GM19468 (cell line): Measurements from ENCODE around the gene PLB1.

Experiments
- ATAC-seq: cut with Tn5 transposase; IDR thresholded peaks from one replicate; pipeline ENCODE4 v1.9.1; 2021; ENCODE audit warnings: mild to moderate bottlenecking, moderate library complexity, moderate number of reproducible peaks; ENCODE audit not compliant: unreplicated experiment; ENCODE audit errors: extremely low read depth

PLB1 gene

DNA sequence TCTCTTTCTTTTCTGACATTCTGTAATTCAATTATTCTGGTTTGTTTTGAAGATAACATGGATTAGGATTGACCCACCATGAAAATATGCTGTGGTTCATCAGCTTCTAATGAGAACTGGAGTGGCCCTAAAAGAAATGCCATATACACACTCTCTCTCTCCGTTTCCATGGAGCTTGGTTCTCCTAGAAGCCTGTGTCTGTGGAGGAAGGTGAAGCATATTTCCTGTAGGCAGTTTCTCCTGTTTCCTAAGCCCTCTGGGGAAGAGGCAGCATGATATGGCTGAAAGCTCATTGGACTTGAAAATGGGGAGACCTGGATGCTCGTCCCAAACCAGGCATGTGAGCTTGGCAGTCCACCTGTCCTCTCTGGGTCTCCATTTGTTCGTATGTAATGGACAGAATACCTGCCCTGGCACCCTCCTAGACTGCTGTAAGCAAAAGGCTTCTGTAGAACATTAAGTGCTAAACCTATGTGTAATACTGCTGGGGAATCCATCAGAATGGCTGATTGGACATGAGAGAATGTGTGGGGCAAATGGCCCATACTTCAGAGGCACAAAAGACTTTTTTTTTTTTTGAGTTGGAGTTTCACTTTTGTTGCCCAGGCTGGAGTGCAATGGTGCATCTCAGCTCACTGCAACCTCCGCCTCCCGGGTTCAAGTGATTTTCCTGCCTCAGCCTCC, 180.4 kb downstream of the PLB1 start:
- no peak for ATAC-seq

DNA sequence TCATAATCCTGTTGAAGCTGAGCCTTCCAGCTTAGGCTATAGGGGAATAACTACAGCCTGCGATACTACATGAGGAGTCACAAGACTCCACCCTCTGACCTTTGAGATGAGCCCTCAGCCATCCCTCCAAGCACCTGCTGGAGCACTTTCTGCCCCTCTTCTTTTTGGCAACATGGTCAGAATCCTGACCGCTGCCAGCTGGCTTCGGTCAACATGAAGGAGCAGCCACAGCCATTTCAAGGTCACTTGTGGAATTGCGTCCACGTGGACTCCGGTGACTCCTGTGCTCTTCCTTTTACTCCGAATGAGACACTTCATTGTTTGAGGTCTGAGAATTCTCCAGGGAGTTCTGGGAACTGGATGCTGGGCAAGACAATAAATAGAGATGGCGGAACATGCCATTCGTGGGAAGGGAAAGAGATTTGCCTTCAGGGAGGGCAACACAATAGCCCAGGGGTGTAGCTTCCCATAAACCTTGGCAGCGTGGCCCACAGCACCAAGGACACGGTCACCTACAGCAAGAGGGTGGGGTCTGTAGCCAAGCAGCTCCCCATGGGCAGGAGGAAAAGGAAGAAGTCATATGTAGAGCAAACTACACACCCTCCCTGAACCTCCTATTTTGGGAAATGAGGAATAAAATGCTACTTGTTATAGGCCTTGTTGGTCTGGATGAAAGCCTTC, 182.5 kb downstream of the PLB1 start:
- no peak for ATAC-seq

DNA sequence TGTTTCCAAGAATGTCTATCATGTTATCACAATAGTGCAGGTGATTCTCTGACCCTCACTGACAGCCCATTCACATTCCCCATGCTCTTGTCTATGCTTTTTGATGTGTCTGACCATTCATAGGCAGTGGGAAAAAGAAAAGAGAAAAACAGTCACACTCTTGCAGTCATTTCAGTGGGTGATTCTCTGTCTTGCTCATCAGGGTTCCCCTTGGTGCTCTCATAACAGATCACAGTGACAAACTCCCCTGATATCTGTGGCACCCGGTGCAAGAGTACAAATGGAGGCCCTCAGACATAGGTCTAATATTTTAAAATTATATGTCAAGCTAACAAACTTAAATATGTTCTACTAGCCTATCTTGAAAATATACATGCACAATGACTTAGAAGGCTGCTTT, 183.1 kb downstream of the PLB1 start:
- no peak for ATAC-seq

DNA sequence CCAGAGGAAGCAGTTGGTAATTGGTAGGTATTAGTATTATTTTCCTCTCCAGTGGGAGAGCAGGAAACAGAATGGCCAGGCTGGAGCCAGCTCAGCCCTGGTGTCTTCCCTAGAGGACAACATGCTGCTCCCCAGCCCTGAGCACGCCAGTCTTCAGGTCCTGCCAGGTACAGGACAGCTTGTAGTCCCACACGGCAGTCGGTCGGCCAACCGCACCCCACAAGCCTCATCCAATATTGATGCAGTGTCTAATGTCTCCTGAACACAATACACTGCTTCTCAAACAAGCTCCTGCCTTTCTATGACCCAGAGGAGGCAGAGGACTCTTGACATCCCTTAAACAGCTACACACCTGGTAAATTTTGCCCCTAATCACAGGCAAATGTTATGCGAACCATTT, 184.8 kb downstream of the PLB1 start:
- no peak for ATAC-seq

DNA sequence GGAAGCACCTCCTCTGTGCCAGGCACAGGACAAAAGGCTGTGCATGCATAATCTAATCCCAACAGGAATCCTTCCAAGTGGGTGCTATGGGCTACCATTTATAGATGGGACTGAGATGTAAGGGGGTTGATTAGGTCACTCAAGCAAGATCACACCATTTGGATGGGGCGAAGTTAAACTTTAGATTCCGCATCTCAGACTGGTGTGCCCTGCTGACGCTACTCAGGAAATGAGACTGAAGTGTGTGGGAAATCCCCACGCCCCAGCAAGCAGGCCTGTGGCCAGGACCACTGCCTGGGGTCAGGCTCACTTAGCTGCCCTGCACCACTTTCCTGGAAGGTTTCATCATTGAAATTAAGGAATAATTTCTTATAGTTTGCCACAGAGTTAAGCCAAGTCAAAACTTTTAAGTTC, 185.3 kb downstream of the PLB1 start:
- peak; percentile 70 for ATAC-seq

DNA sequence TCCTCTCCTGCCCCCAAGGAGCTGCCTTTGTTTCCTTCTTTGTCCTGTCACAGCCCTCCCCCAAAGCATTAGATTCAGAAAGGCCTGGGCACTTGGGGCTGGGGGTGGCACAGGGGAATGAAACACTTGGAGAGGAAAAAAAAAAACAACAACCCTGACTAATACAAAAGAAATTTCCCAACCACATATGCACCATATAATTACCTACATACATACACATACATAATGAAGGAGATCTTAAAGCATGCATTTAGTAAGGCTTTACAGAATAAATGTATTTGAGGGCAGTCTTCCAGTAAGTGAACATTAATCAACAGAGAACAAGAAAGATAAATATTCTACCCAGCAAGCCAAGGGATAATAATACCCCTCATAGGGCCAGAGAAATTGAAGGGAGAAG, 185.7 kb downstream of the PLB1 start:
- no peak for ATAC-seq

DNA sequence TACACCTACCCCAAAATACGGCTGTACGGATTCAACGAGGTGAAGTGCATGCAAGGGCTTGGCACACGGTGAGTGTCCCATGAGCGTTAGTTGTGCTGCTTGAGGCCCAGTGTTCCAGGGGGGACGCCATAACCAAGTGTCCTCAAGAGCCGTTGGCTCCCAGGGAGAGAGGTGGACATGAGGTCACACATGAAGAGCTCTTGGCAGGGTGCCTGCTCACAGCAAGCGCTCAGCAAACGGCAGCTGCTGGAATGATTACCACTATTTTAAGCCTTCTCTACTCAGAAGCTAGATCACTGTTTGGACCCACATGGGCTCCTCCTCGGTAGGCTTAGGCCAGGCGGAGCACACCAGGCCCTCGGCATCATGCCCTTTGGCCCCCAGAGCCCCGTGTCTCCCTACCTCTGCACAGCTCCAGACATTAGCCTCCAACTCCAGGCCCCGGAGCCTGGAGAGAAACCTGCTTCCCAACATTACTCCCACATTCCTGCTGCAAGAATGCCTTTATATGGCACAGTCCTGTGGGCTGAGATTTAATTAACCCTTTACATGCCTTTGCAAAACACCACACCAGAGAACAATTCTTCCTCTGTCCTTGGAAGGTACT, 187.3 kb downstream of the PLB1 start:
- ATAC-seq, result no peak

DNA sequence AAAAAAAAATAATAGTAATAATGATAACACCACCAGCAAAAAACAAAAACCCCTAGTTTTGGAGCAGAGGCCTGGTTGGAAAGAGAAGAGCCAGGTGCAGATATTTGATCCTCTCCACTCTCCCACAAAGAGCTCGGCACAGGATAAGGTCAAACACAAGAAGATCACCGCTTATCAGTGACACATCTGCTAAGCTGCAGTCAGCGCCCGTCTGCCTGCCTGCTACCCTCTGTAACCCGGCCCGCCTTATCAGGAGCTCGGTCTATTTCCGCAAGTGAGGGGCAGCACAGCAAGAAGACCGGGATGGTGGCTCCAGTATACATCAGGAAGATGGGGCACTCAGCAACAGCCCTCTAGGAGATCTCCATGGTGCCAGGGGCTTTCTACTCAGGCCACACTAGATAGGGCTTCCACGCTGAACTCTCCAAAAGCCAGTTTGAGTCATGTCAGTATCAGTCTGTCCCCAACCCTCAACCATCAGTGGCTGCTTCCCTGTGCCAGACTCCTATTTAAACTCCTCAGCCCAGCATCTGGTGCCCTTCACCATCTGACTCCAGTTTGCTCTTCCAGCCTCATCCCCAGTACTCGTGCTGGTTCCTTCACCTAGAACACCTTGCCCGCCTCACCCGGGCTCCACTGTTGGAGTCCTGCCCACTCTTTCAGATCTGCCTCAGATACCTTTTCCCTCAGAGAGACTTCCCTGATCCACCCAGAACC, 188.4 kb downstream of the PLB1 start:
- ATAC-seq, result no peak

DNA sequence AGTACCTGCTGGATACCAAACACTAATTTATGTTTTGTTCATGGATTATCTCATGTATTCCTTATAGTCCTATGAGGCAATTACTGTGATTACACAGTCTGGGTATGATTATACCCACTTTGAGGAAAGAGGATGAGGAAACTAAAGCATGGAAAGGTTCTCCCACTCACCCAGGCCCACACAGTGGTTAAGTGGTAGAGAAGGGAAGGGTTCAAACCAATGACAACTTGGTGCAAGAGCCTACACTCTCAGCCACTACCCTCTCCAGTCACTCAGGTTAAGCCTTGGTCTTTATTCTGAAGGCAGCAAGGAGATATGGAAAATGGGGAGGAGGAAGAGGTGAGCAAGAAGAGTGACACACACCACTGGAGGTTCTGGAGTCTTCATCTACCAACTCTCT, 191.3 kb downstream of the PLB1 start:
- no peak for ATAC-seq

DNA sequence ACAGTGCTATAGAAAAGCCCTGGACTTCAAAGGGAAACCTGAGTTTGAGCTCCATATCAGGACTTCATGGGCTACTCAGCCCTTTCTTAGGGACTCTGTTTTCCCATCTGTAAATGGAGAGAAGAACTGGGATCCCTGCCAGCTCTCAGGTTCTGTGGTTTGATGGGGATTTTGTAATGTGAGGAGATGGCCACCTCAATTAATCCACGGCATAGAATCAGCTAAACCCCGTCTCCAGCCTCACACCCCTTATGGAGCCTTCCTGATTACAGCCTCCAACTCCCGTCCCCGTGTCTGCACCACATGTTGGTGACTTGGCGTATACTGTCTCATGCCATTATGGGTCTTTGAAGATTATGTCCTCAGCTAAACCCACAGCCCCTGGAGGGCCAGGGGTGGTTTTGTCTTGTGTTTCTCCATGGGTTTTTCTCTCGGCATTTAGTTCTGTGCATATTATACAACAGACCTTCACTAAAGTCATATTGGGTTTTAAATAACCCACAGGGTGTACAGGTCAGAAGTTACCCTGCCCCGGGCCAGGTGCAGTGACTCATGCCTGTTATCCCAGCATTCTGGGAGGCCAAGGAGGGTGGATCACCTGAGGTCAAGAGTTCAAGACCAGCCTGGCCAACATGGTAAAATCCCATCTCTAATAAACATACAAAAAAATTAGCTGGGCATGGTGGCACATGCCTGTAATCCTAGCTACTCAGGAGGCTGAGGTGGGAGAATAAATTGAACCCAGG, 192.0 kb downstream of the PLB1 start:
- no peak for ATAC-seq

DNA sequence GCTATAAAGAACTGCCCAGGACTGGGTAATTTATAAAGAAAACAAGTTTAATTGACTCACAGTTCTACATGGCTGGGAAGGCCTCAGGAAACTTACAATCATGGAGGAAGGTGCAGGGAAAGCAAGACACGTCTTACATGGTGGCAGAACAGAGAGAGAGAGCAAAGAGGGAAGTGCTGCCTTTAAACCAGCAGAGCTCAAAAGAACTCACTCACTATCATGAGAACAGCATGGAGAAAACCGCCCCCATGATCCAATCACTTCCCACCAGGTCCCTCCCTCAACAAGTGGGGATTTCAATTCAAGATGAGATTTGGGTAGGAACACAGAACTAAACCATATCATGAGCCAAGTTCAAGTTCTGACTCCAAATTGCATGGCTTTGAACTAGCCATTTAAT, 193.0 kb downstream of the PLB1 start:
- no peak for ATAC-seq

DNA sequence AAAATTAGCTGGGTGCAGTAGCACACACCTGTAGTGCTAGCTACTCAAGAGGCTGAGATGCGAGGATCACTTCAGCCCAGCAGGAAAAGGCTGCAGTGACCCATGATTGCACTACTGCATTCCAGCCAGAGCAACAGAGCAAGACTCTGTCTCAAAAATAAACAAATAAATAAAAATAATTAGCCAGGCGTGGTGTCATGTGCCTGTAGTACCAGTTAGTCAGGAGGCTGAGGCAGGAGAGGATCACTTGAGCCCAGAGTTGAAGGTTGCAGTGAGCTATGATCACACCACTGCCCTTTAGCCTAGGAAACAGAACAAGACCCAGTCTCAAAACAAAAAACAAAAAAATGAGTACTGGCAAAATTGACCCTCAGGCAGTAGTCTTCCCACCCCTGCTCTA, 193.9 kb downstream of the PLB1 start:
- ATAC-seq, result no peak

DNA sequence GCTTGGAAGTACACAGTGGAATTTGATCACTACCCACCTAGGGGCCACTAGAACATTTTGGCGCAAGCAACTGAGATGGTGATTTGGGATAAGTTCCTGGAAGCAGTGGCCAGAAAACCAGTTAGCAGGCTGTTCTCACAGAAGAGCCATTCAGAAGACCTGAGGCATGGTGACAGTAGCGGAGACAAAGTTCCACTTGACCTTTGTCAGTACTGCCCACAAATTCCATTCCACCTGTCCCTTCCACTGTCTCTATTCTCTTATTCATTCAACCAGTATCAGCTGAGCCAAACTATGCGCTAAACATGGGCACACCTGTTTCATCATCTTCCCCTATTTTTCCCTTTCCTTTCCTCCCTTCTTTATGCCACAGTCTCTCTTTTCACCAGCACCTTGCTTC, 196.6 kb downstream of the PLB1 start:
- no peak for ATAC-seq

DNA sequence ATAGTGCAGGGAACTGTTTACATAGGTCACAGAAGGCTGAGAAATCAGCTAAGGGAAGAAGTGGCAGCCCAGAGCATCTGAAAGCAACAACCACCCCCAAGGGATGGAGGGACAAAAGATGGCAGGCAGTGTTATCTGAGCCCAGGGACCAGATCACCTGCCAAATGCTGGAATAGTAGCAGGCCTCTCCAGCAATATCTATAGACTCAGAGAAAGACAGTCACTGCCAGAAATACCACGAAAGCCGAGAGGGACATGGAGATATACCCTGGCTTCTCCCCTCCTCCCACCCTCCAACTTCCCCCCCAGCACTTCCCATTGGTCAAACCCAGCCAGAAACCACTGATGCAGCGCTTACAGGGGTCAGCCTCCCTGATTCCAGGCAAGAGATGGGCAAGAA, 197.4 kb downstream of the PLB1 start:
- no peak for ATAC-seq
